GM12891 (cell line): Measurements from ENCODE around the gene MTPN.

ENCODE experiments used
- DNase-seq: peaks from one replicate; pipeline ENCODE4 v3.0.0; 2011; ENCODE audit warnings: low spot score; ENCODE audit not compliant: insufficient read length
- FAIRE-seq: peaks from 2 replicates; lab custom pipeline; 2011; peaks lifted over from hg19 to GRCh38; lab: Jason Lieb, UNC
- PAX5 ChIP-seq: IDR thresholded peaks from 2 replicates; pipeline ENCODE4 v1.6.1; 2011; ENCODE audit warnings: low read length, moderate library complexity, mild to moderate bottlenecking; ENCODE audit not compliant: insufficient read depth, severe bottlenecking
- POLR2A ChIP-seq: IDR thresholded peaks from 2 replicates; pipeline ENCODE4 v1.6.1; 2011; ENCODE audit warnings: low read depth, low read length, control low read depth
- POLR2AphosphoS5 ChIP-seq: IDR thresholded peaks from 2 replicates; pipeline ENCODE4 v1.6.1; 2011; ENCODE audit warnings: low read depth, low read length, control low read depth
- POU2F2 ChIP-seq: IDR thresholded peaks from 2 replicates; pipeline ENCODE4 v1.6.1; 2011; ENCODE audit warnings: low read depth, mild to moderate bottlenecking, control low read depth, low read length, moderate library complexity
- SPI1 ChIP-seq: IDR thresholded peaks from 2 replicates; pipeline ENCODE4 v1.6.1; 2011; ENCODE audit warnings: low read depth, low read length, control low read depth
- TAF1 ChIP-seq: IDR thresholded peaks from 2 replicates; pipeline ENCODE4 v1.6.1; 2011; ENCODE audit warnings: low read depth, low read length, control low read depth

The MTPN gene

GRCh38 chr7:135929722-135930141 is 47.4 kb downstream of the MTPN start:
- TF ChIP-seq POLR2AphosphoS5 (no peak), SPI1 (no peak), PAX5 (no peak), POLR2A (no peak), POU2F2 (no peak), TAF1 (no peak)
- FAIRE-seq (no peak), DNase-seq (no peak)

GRCh38 chr7:135929249-135929648 is 47.9 kb downstream of the MTPN start:
- DNase-seq (no peak), FAIRE-seq (no peak)
- TF ChIP-seq POU2F2 (no peak), POLR2A (no peak), POLR2AphosphoS5 (no peak), PAX5 (no peak), SPI1 (no peak), TAF1 (no peak)

GRCh38 chr7:135928136-135928535 is 49.0 kb downstream of the MTPN start:
- TF ChIP-seq POLR2AphosphoS5 (no peak), TAF1 (no peak), POLR2A (no peak), POU2F2 (no peak), PAX5 (no peak), SPI1 (no peak)
- no peak for DNase-seq
- FAIRE-seq = no peak

GRCh38 chr7:135925210-135925609 is 51.9 kb downstream of the MTPN start:
- TF ChIP-seq TAF1 (no peak), PAX5 (no peak), POLR2A (no peak), POLR2AphosphoS5 (no peak), SPI1 (no peak), POU2F2 (no peak)
- DNase-seq = no peak
- no peak for FAIRE-seq

DNA sequence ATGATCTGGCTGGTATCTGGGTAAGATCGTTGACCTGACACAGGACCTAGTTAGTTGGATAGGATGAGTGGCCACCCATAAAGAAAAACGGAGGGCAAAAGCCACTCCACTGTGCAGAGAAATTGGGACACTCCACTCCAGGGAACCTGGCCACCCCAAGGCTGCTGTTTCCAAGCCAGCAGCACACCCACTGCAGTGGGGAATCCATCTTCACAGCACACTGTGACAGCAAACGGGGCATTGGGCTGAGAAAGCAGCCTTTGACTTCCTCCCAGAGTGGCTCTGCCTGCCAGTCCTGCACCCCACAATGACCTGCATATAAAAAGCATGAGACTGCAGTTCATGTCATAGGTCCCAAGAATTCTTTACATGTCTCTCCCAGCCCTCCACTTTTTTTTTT is 52.9 kb downstream of the MTPN start:
- TF ChIP-seq TAF1 (no peak), POU2F2 (no peak), POLR2AphosphoS5 (no peak), PAX5 (no peak), SPI1 (no peak), POLR2A (no peak)
- DNase-seq = no peak
- no peak for FAIRE-seq

GRCh38 chr7:135922263-135922662 is 54.9 kb downstream of the MTPN start:
- no peak for TF ChIP-seq SPI1
- no peak for TF ChIP-seq PAX5
- TF ChIP-seq POLR2AphosphoS5 = no peak
- TF ChIP-seq POU2F2 = no peak
- no peak for TF ChIP-seq POLR2A
- no peak for TF ChIP-seq TAF1
- FAIRE-seq = no peak
- no peak for DNase-seq

- DNase-seq (no peak), FAIRE-seq (no peak)
- TF ChIP-seq POU2F2 = no peak
- no peak for TF ChIP-seq PAX5
- no peak for TF ChIP-seq TAF1
- no peak for TF ChIP-seq POLR2A
- peak; percentile 75 for TF ChIP-seq SPI1
These were observed 56.7 kb downstream of the MTPN start for GRCh38 chr7:135920478-135920877.

- no peak for DNase-seq
- no peak for TF ChIP-seq SPI1
- TF ChIP-seq POLR2A = no peak
- no peak for TF ChIP-seq PAX5
- no peak for TF ChIP-seq TAF1
- no peak for TF ChIP-seq POU2F2
- TF ChIP-seq POLR2AphosphoS5 = no peak
- FAIRE-seq = no peak
These were observed 57.9 kb downstream of the MTPN start for GRCh38 chr7:135919071-135919841.

- FAIRE-seq = no peak
- DNase-seq = no peak
- no peak for TF ChIP-seq SPI1
- TF ChIP-seq POLR2AphosphoS5 = no peak
These were observed 59.0 kb downstream of the MTPN start for GRCh38 chr7:135918134-135918533.

GRCh38 chr7:135917721-135918120 is 59.4 kb downstream of the MTPN start:
- no peak for DNase-seq
- FAIRE-seq = no peak
- TF ChIP-seq PAX5 (no peak), SPI1 (peak; percentile 61), POU2F2 (no peak)
